Bronchial epithelial cell (primary cell): ENCODE measurements around the gene PTPRC. TPM values are rescaled to one million over a fixed set of nuclear protein-coding genes. Genes with fewer than 3 reads are reported as not detected.

ENCODE experiments used
- DNase-seq: peaks from one replicate; pipeline ENCODE4 v3.0.0-alpha.2; 2010; ENCODE audit warnings: low read depth
- FAIRE-seq: peaks from 2 replicates; lab custom pipeline; 2011; peaks lifted over from hg19 to GRCh38; lab: Jason Lieb, UNC
- H3K27me3 ChIP-seq: 2 replicates; pipeline ENCODE4 v1.5.1; 2011; ENCODE audit warnings: low read length; ENCODE audit not compliant: control insufficient read depth, insufficient read depth
- H3K36me3 ChIP-seq: 2 replicates; pipeline ENCODE4 v1.5.1; 2011; ENCODE audit warnings: low read length; ENCODE audit not compliant: control insufficient read depth, insufficient read depth
- H3K4me3 ChIP-seq: 2 replicates; pipeline ENCODE4 v1.5.1; 2011; ENCODE audit warnings: mild to moderate bottlenecking, low read depth, low read length, control low read depth
- CTCF ChIP-seq: IDR thresholded peaks from 2 replicates; pipeline ENCODE4 v1.5.1; 2011; ENCODE audit warnings: mild to moderate bottlenecking, moderate library complexity, low read length, control low read depth, inconsistent platforms; ENCODE audit not compliant: insufficient read depth, severe bottlenecking
- total RNA-seq: library from RNA; depleted of rRNA; stranded (reverse); fragments of >200 nt; gene quantifications from 2 replicates; pipeline ENCODE4 v1.2.1, GENCODE V29; 2014

PTPRC gene
- total RNA-seq, 1 donor from 2014 or later, result not detected

- FAIRE-seq (no peak), DNase-seq (no peak)
- Histone ChIP-seq H3K4me3 (no peak overlapping the region), H3K27me3 (no peaks in the 10 kb centered on the region), H3K36me3 (no peaks in the 10 kb centered on the region)
- TF ChIP-seq CTCF, result no peak
Observed at GRCh38 chr1:198649232-198649967, 10.6 kb downstream of the PTPRC start.

- no peak for FAIRE-seq
- H3K36me3 ChIP-seq, result no peaks in the 10 kb centered on the region
- TF ChIP-seq CTCF, result no peak
Observed at GRCh38 chr1:198649968-198650338, 11.1 kb downstream of the PTPRC start.

DNA sequence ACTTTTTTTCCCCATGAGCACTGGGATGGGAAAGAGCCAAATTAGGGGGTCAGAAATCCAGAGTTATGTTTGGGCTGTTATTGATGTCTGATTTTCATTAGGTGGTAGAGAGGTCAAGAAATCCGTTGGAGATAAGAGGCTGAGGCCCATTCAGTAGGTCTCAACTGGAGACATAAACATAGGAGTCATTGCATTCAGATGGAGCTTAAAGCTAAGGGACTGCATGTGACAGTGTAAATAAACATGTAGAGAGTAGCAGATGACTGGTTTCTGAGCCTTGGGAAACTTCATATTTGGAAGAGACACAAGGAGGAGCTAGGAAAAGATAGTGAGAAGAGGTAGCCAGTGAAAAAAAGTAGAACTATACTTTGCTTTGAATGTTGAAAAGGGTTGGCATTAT lies 11.7 kb downstream of the PTPRC start:
- no peak for TF ChIP-seq CTCF

More at GRCh38 chr1:198649968-198650338, 11.1 kb downstream of the PTPRC start:
- Histone ChIP-seq H3K27me3 (no peaks in the 10 kb centered on the region), H3K4me3 (no peak overlapping the region)
- no peak for DNase-seq

DNA sequence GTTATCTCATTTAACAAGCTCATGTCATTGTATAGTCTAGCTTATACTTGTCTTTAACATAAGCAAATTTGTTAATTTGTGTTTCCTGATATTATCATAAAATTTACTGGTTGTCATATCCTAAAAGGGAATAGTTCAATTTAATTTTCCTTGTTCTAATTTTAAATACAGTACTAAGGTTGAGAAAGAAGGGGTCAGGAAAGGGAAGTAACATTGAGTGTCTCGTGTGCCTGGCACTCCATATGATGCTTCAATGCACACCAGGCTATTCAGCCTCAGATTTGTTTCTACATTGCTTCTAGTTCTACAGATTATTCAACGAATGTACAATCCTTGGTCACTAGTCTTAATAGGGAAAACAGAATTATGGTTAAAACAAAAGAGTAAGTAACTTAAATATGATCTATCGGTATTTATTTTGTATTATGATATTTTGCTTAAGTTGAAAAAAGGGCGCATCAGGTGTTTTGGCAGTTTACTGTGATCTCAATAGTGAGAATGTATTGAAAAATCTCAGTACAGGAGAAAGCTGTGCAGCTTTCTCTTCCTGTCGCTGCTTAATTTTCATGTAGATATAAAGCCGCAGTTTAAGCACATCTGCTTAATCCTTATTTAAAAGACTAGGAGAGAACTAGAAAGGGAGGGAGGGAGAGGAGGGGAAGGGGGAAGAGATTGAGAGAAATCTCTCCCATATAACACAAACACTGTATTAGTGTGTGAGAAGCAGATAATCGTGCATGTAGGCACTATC lies 13.0 kb downstream of the PTPRC start:
- Histone ChIP-seq H3K27me3 (no peaks in the 10 kb centered on the region), H3K36me3 (no peaks in the 10 kb centered on the region), H3K4me3 (no peak overlapping the region)
- DNase-seq (no peak), FAIRE-seq (no peak)
- TF ChIP-seq CTCF, result no peak

More for the DNA sequence above, 11.7 kb downstream of the PTPRC start:
- DNase-seq, result no peak
- H3K4me3 ChIP-seq, result no peak overlapping the region
- no peaks in the 10 kb centered on the region for H3K36me3 ChIP-seq
- FAIRE-seq, result no peak
- H3K27me3 ChIP-seq, result no peaks in the 10 kb centered on the region

- no peak for TF ChIP-seq CTCF
- FAIRE-seq, result no peak
- H3K36me3 ChIP-seq, result no peaks in the 10 kb centered on the region
Observed at GRCh38 chr1:198653808-198654413, 15.1 kb downstream of the PTPRC start.

More at GRCh38 chr1:198653808-198654413, 15.1 kb downstream of the PTPRC start:
- H3K27me3 ChIP-seq, result no peaks in the 10 kb centered on the region
- no peak for DNase-seq
- no peak overlapping the region for H3K4me3 ChIP-seq
